NT2/D1 (cell line): ENCODE results near the gene ZNF33B.

Source experiments
- SUZ12 ChIP-seq: IDR thresholded peaks from 2 replicates; pipeline ENCODE4 v1.6.1; 2011; ENCODE audit not compliant: insufficient read length, insufficient read depth; ENCODE audit errors: extremely low read depth
- ZNF274 ChIP-seq: IDR thresholded peaks from 2 replicates; pipeline ENCODE4 v1.6.1; 2011; ENCODE audit warnings: mild to moderate bottlenecking, low read depth, low read length

DNA sequence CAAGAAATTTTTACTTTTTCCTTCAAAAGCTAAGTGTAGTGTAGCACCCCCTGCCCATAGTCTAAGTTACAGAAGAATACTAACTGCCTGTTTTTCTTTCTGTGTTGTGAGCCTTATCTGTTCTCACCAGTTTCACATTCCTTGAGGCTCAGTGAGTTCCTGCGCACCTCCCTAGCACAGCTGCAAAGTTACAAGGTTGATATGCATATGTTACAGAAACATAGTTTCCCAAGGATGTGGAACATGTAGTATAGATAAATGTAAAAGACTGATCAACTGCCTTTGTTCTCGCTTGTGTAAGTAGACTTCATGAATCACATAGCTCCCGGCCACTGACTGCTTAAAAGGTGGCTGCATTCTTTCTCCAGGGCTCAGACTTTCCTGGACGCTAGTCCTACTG lies 6.7 kb upstream of the ZNF33B start:
- no peak for TF ChIP-seq SUZ12
- no peak for TF ChIP-seq ZNF274
